ENCODE results near the gene OR2T34. TPM values are rescaled to one million over a fixed set of nuclear protein-coding genes. Genes with fewer than 3 reads are reported as not detected.

Gene OR2T34
- total RNA-seq, 2 donors from 2014 or later = not detected

GRCh38 chr1:248592655-248593054, 18.1 kb upstream of the OR2T34 start:
- no peak overlapping the region for H3K9ac ChIP-seq (ENCODE audit: extremely low read depth, low read length, poor library complexity, severe bottlenecking)
- H3K4me1 ChIP-seq (ENCODE audit: control insufficient read depth, insufficient read depth, low read length) = no peaks in the 10 kb centered on the region
- Mint-ChIP-seq H3K9me3 (peaks cover 86% of the 10 kb centered on the region), H3K4me3 (no peak overlapping the region), H3K27ac (no peak overlapping the region), H3K4me1 (no peaks in the 10 kb centered on the region), H3K36me3 (ENCODE audit: low read depth) (no peaks in the 10 kb centered on the region), H3K27me3 (ENCODE audit: insufficient read depth) (no peaks in the 10 kb centered on the region)
- no peak overlapping the region for H3K4me3 ChIP-seq (ENCODE audit: low read length)
- H3K27ac ChIP-seq (ENCODE audit: low read depth, low read length) = no peak overlapping the region
- no peak for TF ChIP-seq CTCF (conservative IDR thresholded peaks at IDR 0.05)
- no peaks in the 10 kb centered on the region for H3K36me3 ChIP-seq (ENCODE audit: control insufficient read depth, insufficient read depth, low read length)
- peaks cover 90% of the 10 kb centered on the region for H3K9me3 ChIP-seq (ENCODE audit: control insufficient read depth, low read length)
- no peak for DNase-seq
- WGBS, 2 experiments (ENCODE audit: insufficient coverage in 1 of 2, insufficient read length in 1 of 2) = 58 to 71% methylated on average over 1 of the region's 1 CpG
- no peaks in the 10 kb centered on the region for H3K27me3 ChIP-seq (ENCODE audit: control insufficient read depth, insufficient read depth, low read length, poor library complexity, severe bottlenecking)

- H3K4me3 ChIP-seq (ENCODE audit: low read length) = no peak overlapping the region
- WGBS, 2 experiments (ENCODE audit: insufficient coverage in 1 of 2, insufficient read length in 1 of 2) = 88 to 89% methylated on average over 5 to 17 of the region's 17 CpGs
- Mint-ChIP-seq H3K4me3 (no peak overlapping the region), H3K27me3 (ENCODE audit: insufficient read depth) (no peaks in the 10 kb centered on the region), H3K36me3 (ENCODE audit: low read depth) (no peaks in the 10 kb centered on the region), H3K27ac (no peak overlapping the region), H3K9me3 (peaks cover 86% of the 10 kb centered on the region), H3K4me1 (no peaks in the 10 kb centered on the region)
- H3K9ac ChIP-seq (ENCODE audit: extremely low read depth, low read length, poor library complexity, severe bottlenecking) = no peak overlapping the region
- no peaks in the 10 kb centered on the region for H3K27me3 ChIP-seq (ENCODE audit: control insufficient read depth, insufficient read depth, low read length, poor library complexity, severe bottlenecking)
- no peaks in the 10 kb centered on the region for H3K36me3 ChIP-seq (ENCODE audit: control insufficient read depth, insufficient read depth, low read length)
- no peak for TF ChIP-seq CTCF (conservative IDR thresholded peaks at IDR 0.05)
- no peak overlapping the region for H3K27ac ChIP-seq (ENCODE audit: low read depth, low read length)
- H3K4me1 ChIP-seq (ENCODE audit: control insufficient read depth, insufficient read depth, low read length) = no peaks in the 10 kb centered on the region
- DNase-seq = no peak
- peaks cover 91% of the 10 kb centered on the region for H3K9me3 ChIP-seq (ENCODE audit: control insufficient read depth, low read length)
Measured at GRCh38 chr1:248590055-248590454, 15.5 kb upstream of the OR2T34 start.

- Mint-ChIP-seq H3K27me3 (ENCODE audit: insufficient read depth) (no peaks in the 10 kb centered on the region), H3K9me3 (peaks cover 86% of the 10 kb centered on the region), H3K27ac (no peak overlapping the region), H3K36me3 (ENCODE audit: low read depth) (no peaks in the 10 kb centered on the region), H3K4me3 (no peak overlapping the region), H3K4me1 (no peaks in the 10 kb centered on the region)
- Histone ChIP-seq H3K4me3 (ENCODE audit: low read length) (no peak overlapping the region), H3K27ac (ENCODE audit: low read depth, low read length) (no peak overlapping the region), H3K4me1 (ENCODE audit: control insufficient read depth, insufficient read depth, low read length) (no peaks in the 10 kb centered on the region), H3K9ac (ENCODE audit: extremely low read depth, low read length, poor library complexity, severe bottlenecking) (no peak overlapping the region), H3K9me3 (ENCODE audit: control insufficient read depth, low read length) (peaks cover 91% of the 10 kb centered on the region), H3K27me3 (ENCODE audit: control insufficient read depth, insufficient read depth, low read length, poor library complexity, severe bottlenecking) (no peaks in the 10 kb centered on the region), H3K36me3 (ENCODE audit: control insufficient read depth, insufficient read depth, low read length) (no peaks in the 10 kb centered on the region)
- TF ChIP-seq CTCF (conservative IDR thresholded peaks at IDR 0.05) = no peak
- WGBS, 2 experiments (ENCODE audit: insufficient coverage in 1 of 2, insufficient read length in 1 of 2) = 85% methylated on average over 3 of the region's 3 CpGs; no CpG with 5 or more reads in 1 of the 2 experiments
- DNase-seq = no peak
Measured at GRCh38 chr1:248589334-248589733, 14.8 kb upstream of the OR2T34 start.
